Thoracic aorta (tissue), 2 donors: ENCODE data around the gene HOXD8. TPM values are rescaled to one million over a fixed set of nuclear protein-coding genes. Genes with fewer than 3 reads are reported as not detected.

Source experiments
- ATAC-seq: fragments of 150-250 bp; one replicate; pipeline ENCODE4 v1.8.0; 2017; ENCODE audit warnings: low read depth; ENCODE audit not compliant: insufficient number of reproducible peaks, low FRiP score
- DNase-seq: peaks from one replicate; pipeline ENCODE4 v3.0.0-alpha.2; 2020; ENCODE audit warnings: low spot score
- H3K27ac ChIP-seq, 2 donors: fragments of 200-600 bp; sonication (generic); 1 replicate in 1 of 2; 2 replicates in 1 of 2; pipeline ENCODE4 v1.5.1; 2016; ENCODE audit warnings: mild to moderate bottlenecking in 2 of 2, moderate library complexity in 2 of 2
- H3K27me3 ChIP-seq: fragments of 200-600 bp; sonication (generic); replicated peaks from 2 replicates; pipeline ENCODE4 v1.6.0; 2016; ENCODE audit warnings: mild to moderate bottlenecking; ENCODE audit not compliant: insufficient read depth
- H3K36me3 ChIP-seq: fragments of 200-600 bp; sonication (generic); one replicate; pipeline ENCODE4 v1.5.1; 2016
- H3K4me1 ChIP-seq, 2 donors: fragments of 200-600 bp; sonication (generic); 1 replicate in 1 of 2; 2 replicates in 1 of 2; pipeline versions ENCODE4 v1.5.1 to v1.6.0; 2016; ENCODE audit warnings: low read depth in 2 of 2, mild to moderate bottlenecking in 1 of 2; ENCODE audit not compliant: control insufficient read depth in 1 of 2
- H3K4me3 ChIP-seq: fragments of 200-600 bp; sonication (generic); 2 replicates; pipeline ENCODE4 v1.5.1; 2016; ENCODE audit warnings: mild to moderate bottlenecking
- H3K9me3 ChIP-seq: fragments of 200-600 bp; sonication (generic); 2 replicates; pipeline ENCODE4 v1.5.1; 2016
- CTCF ChIP-seq: fragments of 200-600 bp; sonication (generic); IDR thresholded peaks from one replicate; pipeline ENCODE4 v1.5.1; 2019; ENCODE audit warnings: antibody characterized with exemption
- total RNA-seq, 2 donors: library from RNA; depleted of rRNA; stranded (reverse); fragments of >200 nt; gene quantifications; one replicate each; pipeline versions ENCODE4 v1.1.0 to v1.2.3, GENCODE V29; 2016

Gene HOXD8
- total RNA-seq, 2 donors from 2014 or later = 3.9 to 11.2 TPM

DNA sequence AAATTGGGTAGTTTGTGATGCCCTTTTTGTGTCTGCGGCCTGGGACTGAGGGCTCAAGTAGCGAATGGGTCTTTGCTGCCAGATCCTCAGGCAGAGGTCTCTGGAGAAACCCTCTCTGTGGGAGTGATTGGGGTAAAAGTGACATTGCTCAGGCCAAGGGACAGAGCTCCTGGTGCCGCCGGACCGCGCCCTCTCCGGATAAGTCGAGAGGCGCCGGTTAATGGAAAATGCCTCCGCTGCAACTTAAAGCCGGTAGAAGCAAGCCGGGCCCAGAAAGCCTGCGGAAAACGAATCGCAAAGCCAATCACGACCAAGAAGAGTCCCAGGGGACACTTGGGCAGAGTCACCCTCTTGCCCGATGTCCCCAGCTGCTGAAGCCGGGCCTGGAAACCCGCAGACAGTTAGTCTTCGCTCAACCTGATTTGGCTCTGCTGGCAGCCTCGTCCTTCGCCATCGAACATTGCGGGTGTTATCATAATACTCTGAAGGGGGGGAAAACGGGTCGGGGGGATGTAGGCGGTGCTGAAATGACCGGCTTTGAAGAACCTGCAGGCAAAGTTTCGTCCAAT is 30.3 kb upstream of the HOXD8 start:
- no peak for ATAC-seq
- H3K4me1 ChIP-seq = peaks cover 5 to 16% of the 10 kb centered on the region in 2 donors
- peaks cover 76% of the 10 kb centered on the region for H3K27me3 ChIP-seq
- H3K36me3 ChIP-seq = no peaks in the 10 kb centered on the region
- no peak overlapping the region for H3K4me3 ChIP-seq
- no peak for DNase-seq
- TF ChIP-seq CTCF = no peak
- H3K9me3 ChIP-seq = no peaks in the 10 kb centered on the region
- H3K27ac ChIP-seq = no peak overlapping the region

DNA sequence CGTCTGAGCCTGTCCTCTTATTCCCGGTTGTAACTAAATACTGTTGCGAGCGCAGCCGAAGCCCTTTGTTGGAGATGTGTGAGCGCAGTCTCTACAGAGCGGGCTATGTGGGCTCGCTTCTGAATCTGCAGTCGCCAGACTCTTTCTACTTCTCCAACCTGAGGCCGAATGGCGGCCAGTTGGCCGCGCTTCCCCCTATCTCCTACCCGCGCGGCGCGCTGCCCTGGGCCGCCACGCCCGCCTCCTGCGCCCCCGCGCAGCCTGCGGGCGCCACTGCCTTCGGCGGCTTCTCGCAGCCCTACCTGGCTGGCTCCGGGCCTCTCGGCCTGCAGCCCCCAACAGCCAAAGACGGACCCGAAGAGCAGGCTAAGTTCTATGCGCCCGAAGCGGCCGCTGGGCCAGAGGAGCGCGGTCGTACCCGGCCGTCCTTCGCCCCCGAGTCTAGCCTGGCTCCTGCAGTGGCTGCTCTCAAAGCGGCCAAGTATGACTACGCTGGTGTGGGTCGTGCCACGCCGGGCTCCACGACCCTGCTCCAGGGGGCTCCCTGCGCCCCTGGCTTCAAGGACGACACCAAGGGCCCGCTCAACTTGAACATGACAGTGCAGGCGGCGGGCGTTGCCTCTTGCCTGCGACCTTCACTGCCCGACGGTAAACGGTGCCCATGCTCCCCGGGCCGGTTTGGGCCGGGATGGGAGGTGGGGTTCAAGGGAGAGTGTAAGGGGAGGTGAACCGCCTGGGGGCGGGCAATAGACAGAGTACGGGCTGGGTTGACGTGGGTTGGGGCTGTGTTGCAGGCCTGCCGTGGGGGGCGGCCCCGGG is 29.6 kb upstream of the HOXD8 start, which contains the start of gene HOXD12:
Gene HOXD12, plus strand, starts transcription at position 68 of the 819 bp plus-strand sequence. Its CDS starts 7 bp downstream, at position 75.
- Histone ChIP-seq H3K27ac (no peak within 1 kb of the TSS), H3K4me1 (peaks cover 12 to 23% of the 10 kb centered on the region in 2 donors), H3K36me3 (no peaks in the 10 kb centered on the region), H3K4me3 (no peak within 1 kb of the TSS), H3K27me3 (peaks cover 74% of the 10 kb centered on the region), H3K9me3 (no peaks in the 10 kb centered on the region)
- TF ChIP-seq CTCF = no peak
- no peak for DNase-seq
- no peak for ATAC-seq

DNA sequence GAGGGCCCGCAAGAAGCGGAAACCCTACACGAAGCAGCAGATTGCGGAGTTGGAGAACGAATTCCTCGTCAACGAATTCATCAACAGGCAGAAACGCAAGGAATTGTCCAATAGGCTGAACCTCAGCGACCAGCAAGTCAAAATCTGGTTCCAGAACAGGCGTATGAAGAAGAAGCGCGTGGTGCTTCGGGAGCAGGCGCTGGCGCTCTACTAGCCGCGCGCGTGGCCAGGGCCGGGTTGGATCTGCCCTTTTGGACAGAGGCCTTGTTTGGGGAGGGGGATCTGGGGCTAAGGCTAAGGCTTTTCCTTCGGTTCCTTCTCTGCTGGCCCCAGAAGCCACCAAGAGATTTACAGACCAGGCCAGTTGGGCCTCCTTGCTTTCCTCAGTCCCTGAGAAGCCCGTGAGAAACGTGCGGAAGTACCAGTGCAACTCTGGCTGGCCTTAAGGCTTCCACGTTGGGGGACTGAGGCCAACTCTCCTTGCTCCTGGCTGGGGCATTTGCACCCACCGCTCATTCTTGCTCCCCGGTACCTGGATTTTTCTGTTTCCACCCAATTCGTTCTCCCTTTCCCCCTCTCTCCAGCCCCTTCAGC is 28.9 kb upstream of the HOXD8 start:
- DNase-seq = no peak
- H3K36me3 ChIP-seq = no peaks in the 10 kb centered on the region
- no peak overlapping the region for H3K27ac ChIP-seq
- no peak for TF ChIP-seq CTCF
- no peak for ATAC-seq
- peaks cover 12 to 24% of the 10 kb centered on the region in 2 donors for H3K4me1 ChIP-seq
- H3K4me3 ChIP-seq = no peak overlapping the region
- no peaks in the 10 kb centered on the region for H3K9me3 ChIP-seq
- peaks cover 70% of the 10 kb centered on the region for H3K27me3 ChIP-seq

- Histone ChIP-seq H3K27ac (no peak overlapping the region), H3K27me3 (peaks cover 69% of the 10 kb centered on the region), H3K9me3 (no peaks in the 10 kb centered on the region), H3K4me3 (no peak overlapping the region), H3K4me1 (peaks cover 11 to 26% of the 10 kb centered on the region in 2 donors), H3K36me3 (no peaks in the 10 kb centered on the region)
- TF ChIP-seq CTCF = no peak
- no peak for DNase-seq
- no peak for ATAC-seq
These were observed 28.2 kb upstream of the HOXD8 start for GRCh38 chr2:176101216-176101830.

DNA sequence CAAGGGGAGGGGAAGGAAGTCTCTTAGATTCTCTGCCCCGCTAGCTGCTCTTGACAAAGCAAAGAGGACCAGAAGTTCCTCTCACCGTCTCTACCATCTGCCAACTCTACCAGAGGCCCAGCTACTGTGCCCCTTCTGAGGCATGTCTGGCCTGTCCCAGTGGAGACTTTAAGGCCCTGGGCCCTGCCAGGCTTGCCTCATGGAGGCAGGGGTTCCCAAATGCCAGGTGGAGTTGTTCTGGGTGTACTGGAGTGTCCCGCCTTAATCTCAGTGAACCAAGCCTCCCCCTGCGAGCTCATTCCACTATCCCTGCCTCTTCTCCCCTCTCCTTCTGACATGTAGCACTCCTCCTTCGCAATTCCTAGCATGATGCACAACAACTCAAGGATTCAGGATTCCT is 27.7 kb upstream of the HOXD8 start:
- DNase-seq (no peak), ATAC-seq (no peak)
- no peak for TF ChIP-seq CTCF
- Histone ChIP-seq H3K36me3 (no peaks in the 10 kb centered on the region), H3K9me3 (no peaks in the 10 kb centered on the region), H3K27me3 (peaks cover 64% of the 10 kb centered on the region), H3K4me1 (peaks cover 10 to 25% of the 10 kb centered on the region in 2 donors), H3K4me3 (no peak overlapping the region), H3K27ac (no peak overlapping the region)
